H9 (cell line): ENCODE results near the gene FCMR. TPM values are rescaled to one million over a fixed set of nuclear protein-coding genes. Genes with fewer than 3 reads are reported as not detected.

Experiments used
- DNase-seq: peaks from one replicate; pipeline ENCODE4 v3.0.0-alpha.2; 2017
- H2AFZ ChIP-seq: one replicate; pipeline ENCODE4 v1.6.1; 2013; ENCODE audit warnings: mild to moderate bottlenecking, low read length, control low read depth, moderate library complexity
- H2AK5ac ChIP-seq: 2 replicates; pipeline ENCODE4 v1.6.1; 2013; ENCODE audit warnings: low read length, control low read depth, mixed read lengths; ENCODE audit not compliant: insufficient read length
- H2BK120ac ChIP-seq: one replicate; pipeline ENCODE4 v1.6.1; 2013; ENCODE audit warnings: low read depth, mild to moderate bottlenecking, low read length, control low read depth, inconsistent platforms; ENCODE audit not compliant: poor library complexity, severe bottlenecking
- H2BK12ac ChIP-seq: 2 replicates; pipeline ENCODE4 v1.6.1; 2013; ENCODE audit warnings: low read length, control low read depth, mixed read lengths, low read depth; ENCODE audit not compliant: insufficient read length
- H2BK15ac ChIP-seq: 2 replicates; pipeline ENCODE4 v1.6.1; 2013; ENCODE audit warnings: low read depth, low read length, control low read depth
- H2BK20ac ChIP-seq: one replicate; pipeline ENCODE4 v1.6.1; 2013; ENCODE audit warnings: low read depth, mild to moderate bottlenecking, low read length, control low read depth, inconsistent platforms; ENCODE audit not compliant: poor library complexity, severe bottlenecking
- H2BK5ac ChIP-seq: 2 replicates; pipeline ENCODE4 v1.6.1; 2013; ENCODE audit warnings: low read length, control low read depth, mixed read lengths; ENCODE audit not compliant: insufficient read length
- H3K14ac ChIP-seq: 2 replicates; pipeline ENCODE4 v1.6.1; 2013; ENCODE audit warnings: low read length, control low read depth; ENCODE audit not compliant: insufficient read depth
- H3K18ac ChIP-seq: 2 replicates; pipeline ENCODE4 v1.6.1; 2013; ENCODE audit warnings: low read depth, mild to moderate bottlenecking, mixed read lengths, low read length, control low read depth; ENCODE audit not compliant: insufficient read length
- H3K23ac ChIP-seq: 2 replicates; pipeline ENCODE4 v1.6.1; 2013; ENCODE audit warnings: low read length, control low read depth, mixed read lengths, low read depth; ENCODE audit not compliant: insufficient read length
- H3K23me2 ChIP-seq: 2 replicates; pipeline ENCODE4 v1.6.1; 2013; ENCODE audit warnings: low read depth, mild to moderate bottlenecking, mixed read lengths, low read length, control low read depth; ENCODE audit not compliant: insufficient read length, poor library complexity, severe bottlenecking
- H3K27ac ChIP-seq: 2 replicates; pipeline ENCODE4 v1.5.1; 2013; ENCODE audit warnings: low read length, control low read depth, mixed read lengths, low read depth; ENCODE audit not compliant: insufficient read length
- H3K27me3 ChIP-seq: 2 replicates; pipeline ENCODE4 v1.6.1; 2013; ENCODE audit warnings: low read length, control low read depth, inconsistent platforms; ENCODE audit not compliant: insufficient read depth
- H3K4ac ChIP-seq: 2 replicates; pipeline ENCODE4 v1.6.1; 2013; ENCODE audit warnings: low read depth, mild to moderate bottlenecking, control low read depth, inconsistent platforms, low read length, moderate library complexity
- H3K4me1 ChIP-seq: 2 replicates; pipeline ENCODE4 v1.6.1; 2013; ENCODE audit warnings: low read length, control low read depth, inconsistent platforms; ENCODE audit not compliant: insufficient read depth
- H3K4me2 ChIP-seq: 2 replicates; pipeline ENCODE4 v1.6.1; 2013; ENCODE audit warnings: low read length, control low read depth, mixed read lengths; ENCODE audit not compliant: insufficient read length, insufficient read depth
- H3K56ac ChIP-seq: 2 replicates; pipeline ENCODE4 v1.6.1; 2013; ENCODE audit warnings: low read depth, mild to moderate bottlenecking, mixed read lengths, low read length, control low read depth; ENCODE audit not compliant: insufficient read length
- H3K79me1 ChIP-seq: 2 replicates; pipeline ENCODE4 v1.6.1; 2013; ENCODE audit warnings: low read depth, mild to moderate bottlenecking, moderate library complexity, low read length, control low read depth, inconsistent platforms; ENCODE audit not compliant: insufficient read depth, poor library complexity, severe bottlenecking
- H3K79me2 ChIP-seq: 2 replicates; pipeline ENCODE4 v1.6.1; 2013; ENCODE audit warnings: low read length, control low read depth, inconsistent platforms; ENCODE audit not compliant: insufficient read depth
- H3K9ac ChIP-seq: 2 replicates; pipeline ENCODE4 v1.6.1; 2013; ENCODE audit warnings: low read length, control low read depth, mixed read lengths; ENCODE audit not compliant: insufficient read length; ENCODE audit errors: extremely low read depth
- H3K9me3 ChIP-seq: one replicate; pipeline ENCODE4 v1.6.1; 2013; ENCODE audit warnings: low read depth, low read length, inconsistent platforms; ENCODE audit not compliant: control insufficient read depth
- H3T11ph ChIP-seq: one replicate; pipeline ENCODE4 v1.6.1; 2013; ENCODE audit warnings: mild to moderate bottlenecking, low read length, control low read depth, inconsistent platforms
- H4K20me1 ChIP-seq: one replicate; pipeline ENCODE4 v1.6.1; 2013; ENCODE audit not compliant: control insufficient read depth, insufficient read length, insufficient read depth
- H4K5ac ChIP-seq: 2 replicates; pipeline ENCODE4 v1.6.1; 2013; ENCODE audit warnings: low read depth, mild to moderate bottlenecking, mixed read lengths, low read length, control low read depth; ENCODE audit not compliant: insufficient read length
- H4K8ac ChIP-seq: replicated peaks from 2 replicates; pipeline ENCODE4 v1.6.1; 2013; ENCODE audit warnings: low read length, control low read depth, mixed read lengths, low read depth; ENCODE audit not compliant: insufficient read length
- H4K91ac ChIP-seq: 2 replicates; pipeline ENCODE4 v1.6.1; 2013; ENCODE audit warnings: low read depth, mild to moderate bottlenecking, moderate library complexity, mixed read lengths, low read length, control low read depth; ENCODE audit not compliant: insufficient read length
- H3K27ac Mint-ChIP-seq, 3 experiments: 2 replicates in 2 of 3; 3 replicates in 1 of 3; pipeline ENCODE4 v1.8.0; 2020 to 2021; ENCODE audit warnings: mixed read lengths in 3 of 3, mild to moderate bottlenecking in 1 of 3, moderate library complexity in 1 of 3
- H3K27me3 Mint-ChIP-seq: 2 replicates; pipeline ENCODE4 v1.8.0; 2021; ENCODE audit warnings: low read depth, mild to moderate bottlenecking, moderate library complexity, mixed read lengths
- H3K36me3 Mint-ChIP-seq, 3 experiments: 2 replicates in 2 of 3; 3 replicates in 1 of 3; pipeline ENCODE4 v1.8.0; 2020 to 2021; ENCODE audit warnings: low read depth in 3 of 3, mixed read lengths in 3 of 3; ENCODE audit not compliant: insufficient read depth in 1 of 3
- H3K4me1 Mint-ChIP-seq, 2 experiments: 2 replicates each; pipeline ENCODE4 v1.8.0; 2020; ENCODE audit warnings: mixed read lengths in 2 of 2
- H3K4me3 Mint-ChIP-seq, 2 experiments: 2 replicates in 1 of 2; 3 replicates in 1 of 2; pipeline ENCODE4 v1.8.0; 2020 to 2021; ENCODE audit warnings: mild to moderate bottlenecking in 2 of 2, mixed read lengths in 2 of 2, moderate library complexity in 1 of 2
- H3K9me3 Mint-ChIP-seq, 2 experiments: 2 replicates in 1 of 2; 3 replicates in 1 of 2; pipeline ENCODE4 v1.8.0; 2020; ENCODE audit warnings: mild to moderate bottlenecking in 2 of 2, mixed read lengths in 2 of 2, moderate library complexity in 1 of 2
- WGBS: extraction: QIAGEN DNeasy Blood & Tissue Kit; methylation state at CpG from one replicate; pipeline ENCODE4 v1.1.7; 2013; ENCODE audit warnings: missing lambda C conversion rate, low lambda C conversion rate, mixed read lengths; ENCODE audit not compliant: insufficient read length; ENCODE audit errors: extremely low coverage; 5-methylcytosine and 5-hydroxymethylcytosine counted together
- total RNA-seq: library from RNA; stranded (reverse); gene quantifications from 2 replicates; pipeline ENCODE4 v1.2.1, GENCODE V29; 2021
- TF ChIP-seq, protein P1 (sequence below): fragments of 200-600 bp; sonication (generic); conservative IDR thresholded peaks from 3 replicates; pipeline ENCODE4 v1.8.0; 2021; ENCODE audit warnings: antibody characterized with exemption, mild to moderate bottlenecking

Gene FCMR
- total RNA-seq, 1 experiment from 2014 or later, result not detected

DNA sequence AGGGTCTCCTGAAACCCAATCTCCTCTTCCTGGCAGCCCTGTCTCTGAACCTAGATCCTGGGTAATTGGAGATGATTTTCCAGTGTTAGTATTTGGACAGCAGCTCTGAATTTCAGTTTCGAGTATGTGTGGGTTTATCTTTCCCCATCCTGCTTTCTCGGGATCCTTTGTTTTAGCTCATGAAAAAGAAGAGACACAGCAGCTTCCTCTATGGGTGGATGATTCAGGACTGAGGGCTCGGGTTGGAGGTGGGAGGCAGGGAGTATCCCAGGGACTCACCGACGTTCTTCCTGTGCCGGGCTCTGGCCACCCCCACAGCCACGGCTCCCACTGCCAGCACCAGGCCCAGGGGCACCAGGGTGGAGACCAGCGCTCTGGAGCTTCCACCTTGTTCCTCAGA, 10.4 kb upstream of the FCMR start:
- Histone ChIP-seq H3K23ac (no peak overlapping the region), H3K14ac (no peak overlapping the region), H2BK5ac (no peak overlapping the region), H3K56ac (no peak overlapping the region), H4K91ac (no peak overlapping the region), H2BK15ac (no peak overlapping the region), H2AFZ (no peak overlapping the region), H4K20me1 (no peaks in the 10 kb centered on the region), H4K5ac (no peak overlapping the region), H3K23me2 (no peaks in the 10 kb centered on the region), H3K27ac (no peak overlapping the region), H4K8ac (no peak overlapping the region), H2BK120ac (no peak overlapping the region), H3K9me3 (no peaks in the 10 kb centered on the region), H3K4me1 (no peaks in the 10 kb centered on the region), H2BK20ac (no peak overlapping the region), H3K4ac (no peak overlapping the region), H3K79me2 (no peaks in the 10 kb centered on the region), H3K9ac (no peak overlapping the region), H3K79me1 (no peaks in the 10 kb centered on the region), H3K18ac (no peak overlapping the region), H3T11ph (no peak overlapping the region), H3K4me2 (no peak overlapping the region), H3K27me3 (no peaks in the 10 kb centered on the region), H2AK5ac (no peak overlapping the region), H2BK12ac (no peak overlapping the region)
- no peak for DNase-seq
- TF ChIP-seq, protein P1, sequence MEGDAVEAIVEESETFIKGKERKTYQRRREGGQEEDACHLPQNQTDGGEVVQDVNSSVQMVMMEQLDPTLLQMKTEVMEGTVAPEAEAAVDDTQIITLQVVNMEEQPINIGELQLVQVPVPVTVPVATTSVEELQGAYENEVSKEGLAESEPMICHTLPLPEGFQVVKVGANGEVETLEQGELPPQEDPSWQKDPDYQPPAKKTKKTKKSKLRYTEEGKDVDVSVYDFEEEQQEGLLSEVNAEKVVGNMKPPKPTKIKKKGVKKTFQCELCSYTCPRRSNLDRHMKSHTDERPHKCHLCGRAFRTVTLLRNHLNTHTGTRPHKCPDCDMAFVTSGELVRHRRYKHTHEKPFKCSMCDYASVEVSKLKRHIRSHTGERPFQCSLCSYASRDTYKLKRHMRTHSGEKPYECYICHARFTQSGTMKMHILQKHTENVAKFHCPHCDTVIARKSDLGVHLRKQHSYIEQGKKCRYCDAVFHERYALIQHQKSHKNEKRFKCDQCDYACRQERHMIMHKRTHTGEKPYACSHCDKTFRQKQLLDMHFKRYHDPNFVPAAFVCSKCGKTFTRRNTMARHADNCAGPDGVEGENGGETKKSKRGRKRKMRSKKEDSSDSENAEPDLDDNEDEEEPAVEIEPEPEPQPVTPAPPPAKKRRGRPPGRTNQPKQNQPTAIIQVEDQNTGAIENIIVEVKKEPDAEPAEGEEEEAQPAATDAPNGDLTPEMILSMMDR, result no peak
- H3K27ac Mint-ChIP-seq, result no peak overlapping the region
- H3K36me3 Mint-ChIP-seq, result no peaks in the 10 kb centered on the region
- H3K4me3 Mint-ChIP-seq, result no peak overlapping the region
- no peaks in the 10 kb centered on the region for H3K9me3 Mint-ChIP-seq
- peaks cover 2 to 3% of the 10 kb centered on the region in 2 experiments; a peak in 2 of 4 replicates for H3K4me1 Mint-ChIP-seq
- WGBS, result no CpG with 5 or more reads among the region's 8 CpGs
- peaks cover 4% of the 10 kb centered on the region; the same call in 1 of the 2 replicates for H3K27me3 Mint-ChIP-seq
